Right lobe of liver (tissue), 6 donors: ENCODE results near the gene RERE. TPM values are rescaled to one million over a fixed set of nuclear protein-coding genes. Genes with fewer than 3 reads are reported as not detected.

Experiments
- ATAC-seq, 4 donors: fragments of 200-7000 bp; cut with Tn5 transposase; one replicate each; pipeline ENCODE4 v1.9.1; 2020; ENCODE audit warnings: mild to moderate bottlenecking in 4 of 4, moderate library complexity in 4 of 4
- DNase-seq, 3 donors: peaks; one replicate each; pipeline ENCODE4 v3.0.0-alpha.2; 2020
- H3K27ac ChIP-seq, 3 donors: fragments of 200-600 bp; one replicate each; pipeline ENCODE4 v1.8.0; 2022
- H3K27me3 ChIP-seq, 2 donors: fragments of 200-600 bp; one replicate each; pipeline ENCODE4 v1.8.0; 2022
- H3K36me3 ChIP-seq, 4 donors: fragments of 200-600 bp; sonication (generic) in 1 of 4; one replicate each; pipeline versions ENCODE4 v1.5.1 to v1.8.0; 2017 to 2022; ENCODE audit warnings: control low read depth in 1 of 4
- H3K4me1 ChIP-seq, 4 donors: fragments of 200-600 bp; sonication (generic) in 1 of 4; one replicate each; pipeline versions ENCODE4 v1.5.1 to v1.8.0; 2017 to 2022; ENCODE audit warnings: control low read depth in 1 of 4
- H3K4me3 ChIP-seq, 3 donors: fragments of 200-600 bp; one replicate each; pipeline ENCODE4 v1.8.0; 2022
- H3K9me3 ChIP-seq, 4 donors: fragments of 200-600 bp; sonication (generic) in 1 of 4; one replicate each; pipeline versions ENCODE4 v1.5.1 to v1.8.0; 2017 to 2022; ENCODE audit warnings: control low read depth in 1 of 4
- CTCF ChIP-seq, 4 donors: fragments of 200-600 bp in 3 of 4; fragments of 450-650 bp in 1 of 4; IDR thresholded peaks; one replicate each; pipeline versions ENCODE4 v1.5.1 to v1.8.0; 2016 to 2022; ENCODE audit warnings: antibody characterized with exemption in 4 of 4, mild to moderate bottlenecking in 2 of 4
- POLR2A ChIP-seq: fragments of 450-650 bp; IDR thresholded peaks from one replicate; pipeline ENCODE4 v1.6.1; 2017; ENCODE audit warnings: antibody characterized with exemption, mild to moderate bottlenecking
- WGBS: methylation state at CpG from one replicate; pipeline ENCODE4 v1.1.6; 2018; ENCODE audit warnings: low coverage, low lambda C conversion rate; ENCODE audit not compliant: insufficient coverage; ENCODE audit errors: missing lambda C conversion rate; 5-methylcytosine and 5-hydroxymethylcytosine counted together
- intact Hi-C, 2 donors: fragments of 100-400 bp; cut with DNase I; formaldehyde crosslinking; loops; one replicate each; pipeline versions ENCODE4 v1.11.2 to v1.14.1; 2022
- total RNA-seq, 6 experiments: library from RNA; depleted of rRNA in 2 of 6; stranded (reverse); fragments of >200 nt in 2 of 6; fragmentation: NEBNext Ultra II Directional in 3 of 6; extraction: Animal tissue kit (Norgen Biotek cat#: 25700) in 3 of 6; gene quantifications; one replicate each; pipeline versions ENCODE4 v1.1.0 to v1.2.4, GENCODE V29; 2016 to 2023
- donor health status: DM: no; HTN: yes; CAD: no.
- donor health status: DM: no; HTN: no; CAD: no.
- donor health status: DM: no; HTN: no; CAD: no.
- donor health status: DM: no; HTN: yes; CAD: no.
- donor health status: DM: no; HTN: yes; CAD: no.

Gene RERE
- total RNA-seq, 6 experiments from 2014 or later = 17.5 to 38.4 (median 25.0) TPM

- DNase-seq = no peak
- intact Hi-C loops = no loop called here
- H3K27me3 ChIP-seq = no peaks in the 10 kb centered on the region
- 96% methylated on average over 2 of the region's 2 CpGs for WGBS
- peaks cover 0 to 19% (median 11%) of the 10 kb centered on the region in 4 donors for H3K4me1 ChIP-seq
- H3K4me3 ChIP-seq = no peak overlapping the region
- TF ChIP-seq CTCF (IDR thresholded peaks at IDR 0.05) (no peak), POLR2A (no peak)
- H3K9me3 ChIP-seq = no peaks in the 10 kb centered on the region
- H3K27ac ChIP-seq = no peak overlapping the region
- H3K36me3 ChIP-seq = no peaks in the 10 kb centered on the region
- ATAC-seq = no peak
Measured at GRCh38 chr1:8472668-8473067, 344.8 kb downstream of the RERE start.

- Histone ChIP-seq H3K27me3 (no peaks in the 10 kb centered on the region), H3K27ac (no peak overlapping the region), H3K4me3 (no peak overlapping the region), H3K4me1 (peaks cover 0 to 25% (median 15%) of the 10 kb centered on the region in 4 donors), H3K36me3 (no peaks in the 10 kb centered on the region), H3K9me3 (no peaks in the 10 kb centered on the region)
- WGBS = 95% methylated on average over 5 of the region's 5 CpGs
- intact Hi-C loops = no loop called here
- ATAC-seq (no peak), DNase-seq (no peak)
- TF ChIP-seq POLR2A (no peak), CTCF (IDR thresholded peaks at IDR 0.05) (no peak)
Measured at GRCh38 chr1:8471451-8471850, 346.0 kb downstream of the RERE start.

- 44% methylated on average over 4 of the region's 4 CpGs for WGBS
- Histone ChIP-seq H3K36me3 (no peaks in the 10 kb centered on the region), H3K9me3 (no peaks in the 10 kb centered on the region), H3K4me1 (peaks cover 0 to 38% (median 16%) of the 10 kb centered on the region in 4 donors), H3K4me3 (no peak overlapping the region), H3K27ac (peak overlapping the region in 1 of 3 donors; percentile 6), H3K27me3 (no peaks in the 10 kb centered on the region)
- TF ChIP-seq CTCF (IDR thresholded peaks at IDR 0.05) = no peak
- TF ChIP-seq POLR2A = no peak
- no peak for DNase-seq
- intact Hi-C loops = no loop called here
- peak in 3 of 4 donors; percentile 13 to 48 (median 33) for ATAC-seq
Measured at GRCh38 chr1:8468751-8469150, 348.7 kb downstream of the RERE start.

- peak overlapping the region; percentile 6 to 41 (median 24) for H3K4me3 ChIP-seq
- peak in 2 of 3 donors; percentile 55 to 65 for DNase-seq
- peak overlapping the region in 2 of 3 donors; percentile 3 to 24 for H3K27ac ChIP-seq
- no peaks in the 10 kb centered on the region for H3K9me3 ChIP-seq
- H3K27me3 ChIP-seq = no peaks in the 10 kb centered on the region
- intact Hi-C loops = no loop called here
- no peaks in the 10 kb centered on the region for H3K36me3 ChIP-seq
- WGBS = 22% methylated on average over 2 of the region's 3 CpGs
- TF ChIP-seq CTCF (IDR thresholded peaks at IDR 0.05) (no peak), POLR2A (no peak)
- H3K4me1 ChIP-seq = peaks cover 0 to 49% (median 17%) of the 10 kb centered on the region in 4 donors
- ATAC-seq = peak; percentile 71 to 89 (median 78)
Measured at GRCh38 chr1:8467308-8467707, 350.1 kb downstream of the RERE start.

GRCh38 chr1:8465692-8466091 is 351.7 kb downstream of the RERE start:
- H3K4me3 ChIP-seq = no peak overlapping the region

More at GRCh38 chr1:8465692-8466091, 351.7 kb downstream of the RERE start:
- intact Hi-C loops = no loop called here
- Histone ChIP-seq H3K27ac (peak overlapping the region in 1 of 3 donors; percentile 4), H3K9me3 (no peaks in the 10 kb centered on the region), H3K27me3 (no peaks in the 10 kb centered on the region), H3K4me1 (peaks cover 0 to 49% (median 17%) of the 10 kb centered on the region in 4 donors), H3K36me3 (no peaks in the 10 kb centered on the region)
- WGBS = 69% methylated on average over 4 of the region's 13 CpGs
- ATAC-seq (no peak), DNase-seq (no peak)
- TF ChIP-seq POLR2A (no peak), CTCF (IDR thresholded peaks at IDR 0.05) (no peak)
